Measurements from ENCODE around the gene TAS2R13. TPM values are rescaled to one million over a fixed set of nuclear protein-coding genes. Genes with fewer than 3 reads are reported as not detected.
A peak's percentile ranks its signal among the peaks of the same experiment; 100 is the strongest.

The TAS2R13 gene, protein sequence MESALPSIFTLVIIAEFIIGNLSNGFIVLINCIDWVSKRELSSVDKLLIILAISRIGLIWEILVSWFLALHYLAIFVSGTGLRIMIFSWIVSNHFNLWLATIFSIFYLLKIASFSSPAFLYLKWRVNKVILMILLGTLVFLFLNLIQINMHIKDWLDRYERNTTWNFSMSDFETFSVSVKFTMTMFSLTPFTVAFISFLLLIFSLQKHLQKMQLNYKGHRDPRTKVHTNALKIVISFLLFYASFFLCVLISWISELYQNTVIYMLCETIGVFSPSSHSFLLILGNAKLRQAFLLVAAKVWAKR
- total RNA-seq (2014; rRNA removed): 0.06 and 0.63 TPM in 2 replicates
- polyA plus RNA-seq (2012): 0.07 TPM

- DNase-seq (ENCODE audit: low read depth): no peak
These were observed at the start of gene TAS2R13 for GRCh38 chr12:10909462-10909861. Gene TAS2R13, minus strand, starts transcription at chr12:10909562. Its CDS starts 264 bp downstream, at chr12:10909298.

- DNase-seq (ENCODE audit: low read depth): peak; percentile 23
These were observed 48.4 kb upstream of the TAS2R13 start for GRCh38 chr12:10957741-10958140.

GRCh38 chr12:10956085-10956484, 46.7 kb upstream of the TAS2R13 start:
- DNase-seq (ENCODE audit: low read depth): no peak

GRCh38 chr12:10952645-10953044, 43.3 kb upstream of the TAS2R13 start:
- no peak for DNase-seq (ENCODE audit: low read depth)

- DNase-seq (ENCODE audit: low read depth): no peak
These were observed 33.8 kb upstream of the TAS2R13 start for GRCh38 chr12:10943167-10943566.

- no peak for DNase-seq (ENCODE audit: low read depth)
These were observed 32.7 kb upstream of the TAS2R13 start for GRCh38 chr12:10941916-10942607.

DNA sequence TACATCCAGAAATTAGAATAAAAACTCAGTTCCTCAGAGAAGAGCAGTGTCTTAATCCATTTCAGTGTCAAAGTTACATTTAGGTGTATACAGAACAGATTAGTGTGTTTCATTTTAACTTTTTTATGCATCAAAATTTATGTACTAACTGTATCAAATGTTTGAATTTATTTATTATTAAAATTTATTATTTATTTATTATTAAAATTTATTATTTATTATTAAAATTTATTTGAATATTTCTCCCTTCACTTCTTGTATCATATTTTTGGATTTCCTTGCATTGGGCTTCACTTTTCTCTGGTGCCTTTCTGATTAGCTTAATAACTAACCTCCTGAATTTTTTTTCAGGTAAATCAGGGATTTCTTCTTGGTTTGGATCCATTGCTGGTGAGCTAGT, 32.0 kb upstream of the TAS2R13 start:
- DNase-seq (ENCODE audit: low read depth): no peak

GRCh38 chr12:10940389-10940788, 31.0 kb upstream of the TAS2R13 start:
- DNase-seq (ENCODE audit: low read depth): peak; percentile 62

DNA sequence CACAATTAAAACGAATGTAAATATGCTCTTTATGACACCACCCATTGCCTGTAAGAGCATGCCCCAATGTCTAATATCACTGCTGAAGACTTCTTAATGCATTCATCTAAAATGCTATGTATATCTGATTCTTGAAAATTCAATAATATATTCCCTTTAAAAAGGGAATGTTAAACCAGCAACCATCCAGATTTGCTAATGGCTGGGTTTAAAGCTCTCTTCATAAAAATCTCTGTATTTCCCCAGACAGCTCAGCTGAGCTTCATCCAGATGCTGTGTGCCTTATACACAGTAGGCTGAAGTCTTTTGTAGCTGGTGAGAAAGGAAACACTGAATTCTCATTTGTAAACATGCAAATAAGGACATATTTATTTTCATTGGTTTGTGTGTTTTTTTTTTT, 29.8 kb upstream of the TAS2R13 start, which contains the start of gene TAS2R14:
Gene TAS2R14 (minus strand): TSS at position 101 of the 400 bp plus-strand sequence. CDS start 56 bp downstream, at position 45.
- no peak for DNase-seq (ENCODE audit: low read depth)

DNA sequence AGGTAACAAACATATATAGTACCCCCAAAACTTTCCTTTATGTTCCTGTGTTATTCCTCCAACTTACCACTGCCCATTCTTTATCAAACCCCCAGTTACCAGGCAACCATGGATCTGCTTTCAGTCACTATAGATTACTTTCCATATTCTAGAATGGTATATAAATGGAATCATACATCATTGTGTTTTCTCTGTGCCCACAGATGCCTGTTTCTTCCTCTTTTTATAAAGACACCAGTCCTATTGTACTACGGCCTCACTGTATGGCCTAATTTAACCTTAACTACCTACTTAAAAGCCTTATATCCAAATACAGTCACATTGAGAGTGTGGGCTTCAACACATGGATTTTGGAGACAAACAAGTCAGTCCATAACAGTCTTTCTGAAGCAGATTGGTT, 27.1 kb upstream of the TAS2R13 start:
- no peak for DNase-seq (ENCODE audit: low read depth)

DNA sequence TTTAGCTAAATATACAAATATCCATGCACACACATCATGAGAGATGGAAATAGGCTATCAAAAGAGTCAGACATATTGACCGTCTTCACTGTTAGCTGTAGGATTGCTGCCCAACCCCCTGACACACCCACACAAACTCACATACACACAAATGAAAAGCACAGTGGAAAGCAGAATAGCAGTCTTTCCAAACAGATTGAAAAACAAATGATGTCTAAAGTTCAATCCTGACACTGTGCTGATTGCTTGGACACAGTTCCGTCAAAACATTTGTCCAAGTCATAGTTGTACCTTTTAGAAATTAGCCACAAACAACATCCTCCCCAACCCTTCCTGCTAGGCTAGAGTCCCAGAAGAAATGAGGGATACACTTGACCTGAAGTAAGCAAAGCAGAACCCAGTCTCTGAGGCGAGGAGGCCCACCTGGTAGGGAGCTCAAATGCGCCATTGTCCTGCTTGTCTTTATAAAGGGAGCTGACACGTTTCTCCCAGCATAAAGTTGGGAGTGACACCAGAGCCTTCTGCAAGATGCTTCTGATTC, 19.5 kb upstream of the TAS2R13 start, which contains the start of gene PRH2:
Gene PRH2 (plus strand): TSS at position 491 of the 541 bp plus-strand sequence. CDS start 38 bp downstream, at position 529.
- no peak for DNase-seq (ENCODE audit: low read depth)

DNA sequence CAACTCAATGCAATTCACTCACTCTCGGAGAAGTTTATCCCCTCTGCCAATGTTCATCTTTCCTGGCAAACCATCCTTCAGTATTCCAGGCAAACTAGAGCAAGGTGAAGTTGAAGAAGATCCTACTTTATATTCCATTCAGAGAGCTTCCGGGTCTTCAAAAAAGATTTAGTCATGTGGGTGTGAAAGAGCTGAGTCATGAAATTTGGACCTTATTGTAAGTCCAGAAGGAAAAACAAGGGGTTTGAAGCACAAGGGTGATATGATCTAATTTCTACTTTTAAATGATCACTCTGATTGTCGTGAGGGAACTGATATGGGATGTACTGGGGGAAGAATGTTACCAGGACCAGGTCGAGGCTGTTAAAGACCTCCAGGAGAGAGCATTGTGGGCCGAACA, 16.9 kb upstream of the TAS2R13 start:
- no peak for DNase-seq (ENCODE audit: low read depth)

DNA sequence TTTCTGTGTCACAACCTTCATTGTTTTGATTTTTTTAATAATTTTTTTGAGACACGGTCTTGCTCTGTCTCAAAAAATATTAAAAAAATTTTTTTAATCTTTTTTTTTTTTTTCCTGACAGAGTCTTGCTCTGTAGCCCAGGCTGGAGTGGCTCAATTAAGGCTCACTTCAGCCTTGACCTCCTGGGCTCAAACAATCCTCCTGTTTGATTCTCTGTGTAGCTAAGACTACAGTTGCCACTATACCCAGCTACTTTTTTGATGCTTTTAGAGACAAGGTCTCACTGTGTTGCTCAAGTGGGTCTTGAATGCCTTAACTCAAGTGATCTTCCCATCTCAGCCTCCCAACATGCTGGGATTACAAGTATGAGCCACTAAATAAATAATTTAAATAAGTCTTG, 10.4 kb upstream of the TAS2R13 start:
- DNase-seq (ENCODE audit: low read depth): no peak

DNA sequence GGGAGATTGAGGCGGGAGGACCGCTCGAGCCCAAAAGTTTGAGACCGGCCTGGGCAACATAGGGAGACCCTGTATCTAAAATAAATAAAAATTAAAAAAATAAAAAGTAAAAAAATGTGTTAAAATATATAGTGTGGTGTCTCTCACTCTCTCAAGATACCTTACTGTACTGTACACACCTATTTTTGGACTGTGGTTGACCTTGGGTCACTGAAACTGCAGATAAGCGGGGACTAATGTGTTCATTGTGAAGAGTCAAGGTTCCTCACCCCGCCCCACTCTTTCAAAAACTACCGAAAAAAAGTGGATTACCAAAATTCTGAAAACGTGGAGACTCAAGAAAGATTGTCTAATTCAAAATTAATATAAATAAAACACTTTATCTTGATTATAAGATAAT, 1.0 kb upstream of the TAS2R13 start:
- DNase-seq (ENCODE audit: low read depth): no peak

- DNase-seq (ENCODE audit: low read depth): no peak
These were observed 4.7 kb downstream of the TAS2R13 start for GRCh38 chr12:10904686-10905085.

- DNase-seq (ENCODE audit: low read depth): peak; percentile 4
These were observed 7.9 kb downstream of the TAS2R13 start for GRCh38 chr12:10901427-10901826.

GRCh38 chr12:10900972-10901371, 8.4 kb downstream of the TAS2R13 start:
- DNase-seq (ENCODE audit: low read depth): no peak

- DNase-seq (ENCODE audit: low read depth): no peak
These were observed 8.8 kb downstream of the TAS2R13 start for GRCh38 chr12:10900530-10900929.

GRCh38 chr12:10896854-10897253, 12.5 kb downstream of the TAS2R13 start:
- no peak for DNase-seq (ENCODE audit: low read depth)

GRCh38 chr12:10891937-10892336, 17.4 kb downstream of the TAS2R13 start:
- no peak for DNase-seq (ENCODE audit: low read depth)

- no peak for DNase-seq (ENCODE audit: low read depth)
These were observed 20.1 kb downstream of the TAS2R13 start for GRCh38 chr12:10889226-10889625.

DNA sequence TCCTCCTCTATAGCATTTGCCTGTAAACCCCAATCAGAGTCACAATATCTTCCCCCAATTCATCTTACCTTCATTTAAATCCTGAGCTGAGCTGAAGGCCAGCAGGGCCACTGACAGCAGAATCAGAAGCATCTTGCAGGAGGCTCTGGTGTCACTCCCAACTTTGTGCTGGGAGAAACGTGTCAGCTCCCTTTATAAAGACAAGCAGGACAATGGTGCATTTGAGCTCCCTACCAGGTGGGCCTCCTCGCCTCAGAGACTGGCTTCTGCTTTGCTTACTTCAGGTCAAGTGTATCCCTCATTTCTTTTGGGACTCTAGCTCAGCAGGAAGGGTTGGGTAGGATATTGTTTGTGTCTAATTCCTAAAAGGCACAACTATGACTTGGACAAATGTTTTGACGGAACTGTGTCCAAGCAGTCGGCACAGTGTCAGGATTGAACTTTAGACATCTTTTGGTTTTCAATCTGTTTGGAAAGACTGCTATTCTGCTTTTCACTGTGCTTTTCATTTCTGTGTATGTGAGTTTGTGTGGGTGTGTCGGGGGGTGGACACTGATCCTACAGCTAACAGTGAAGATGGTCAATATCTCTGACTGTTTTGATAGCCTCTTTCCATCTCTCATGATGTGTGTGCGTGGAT, 25.2 kb downstream of the TAS2R13 start, which contains the start of gene PRH1:
Gene PRH1 (minus strand): TSS at position 170 of the 640 bp plus-strand sequence. CDS start 38 bp downstream, at position 132.
- no peak for DNase-seq (ENCODE audit: low read depth)

Data from LHCN-M2 (cell line).